ENCODE data around the gene NAPG.

NAPG gene

DNA sequence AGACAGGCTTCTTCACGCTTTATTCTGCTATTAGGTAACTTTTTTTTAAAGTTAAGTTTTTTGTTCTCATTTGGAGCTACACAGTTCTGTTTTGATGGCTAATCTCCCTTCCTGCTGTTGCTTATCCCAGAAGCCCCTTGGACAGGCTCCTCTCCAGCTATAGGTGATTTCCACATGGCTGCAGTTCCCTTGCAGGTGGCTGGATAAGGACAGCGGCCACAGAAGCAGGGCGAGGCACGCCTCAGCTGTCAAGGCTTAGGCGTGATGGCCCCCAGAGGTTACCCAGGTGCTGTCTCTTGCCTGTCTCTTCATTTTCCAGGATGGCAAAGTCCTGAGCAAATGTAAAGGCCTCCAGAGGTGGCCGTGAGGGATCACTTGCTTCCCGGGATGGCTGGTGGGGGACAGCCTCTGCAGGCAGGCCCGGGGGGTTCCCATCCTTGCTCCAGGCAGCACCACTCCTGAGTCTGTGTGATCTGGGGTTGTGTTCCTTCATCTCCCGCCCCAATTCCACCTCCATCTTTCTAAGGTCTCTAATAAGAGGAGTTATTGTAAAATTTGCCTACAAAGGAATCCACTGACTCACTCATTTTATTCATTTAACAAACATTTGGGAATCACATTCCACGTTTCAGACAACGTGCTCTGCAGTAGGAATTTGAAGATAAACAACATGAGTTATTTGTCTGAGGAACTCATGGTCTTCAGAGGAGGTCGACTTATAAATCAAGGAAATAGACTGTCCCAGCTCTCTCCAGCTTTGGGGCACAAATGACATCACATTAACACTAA lies 53.4 kb downstream of the NAPG start:
- Histone ChIP-seq H3K27me3 (replicated peaks; ENCODE audit: control insufficient read depth, insufficient read depth, low read length) (no peaks in the 10 kb centered on the region), H3K4me3 (replicated peaks; ENCODE audit: low read depth, low read length) (no peak overlapping the region), H3K36me3 (ENCODE audit: control insufficient read depth, insufficient read depth, low read length) (no peaks in the 10 kb centered on the region)
- TF ChIP-seq, protein P1, sequence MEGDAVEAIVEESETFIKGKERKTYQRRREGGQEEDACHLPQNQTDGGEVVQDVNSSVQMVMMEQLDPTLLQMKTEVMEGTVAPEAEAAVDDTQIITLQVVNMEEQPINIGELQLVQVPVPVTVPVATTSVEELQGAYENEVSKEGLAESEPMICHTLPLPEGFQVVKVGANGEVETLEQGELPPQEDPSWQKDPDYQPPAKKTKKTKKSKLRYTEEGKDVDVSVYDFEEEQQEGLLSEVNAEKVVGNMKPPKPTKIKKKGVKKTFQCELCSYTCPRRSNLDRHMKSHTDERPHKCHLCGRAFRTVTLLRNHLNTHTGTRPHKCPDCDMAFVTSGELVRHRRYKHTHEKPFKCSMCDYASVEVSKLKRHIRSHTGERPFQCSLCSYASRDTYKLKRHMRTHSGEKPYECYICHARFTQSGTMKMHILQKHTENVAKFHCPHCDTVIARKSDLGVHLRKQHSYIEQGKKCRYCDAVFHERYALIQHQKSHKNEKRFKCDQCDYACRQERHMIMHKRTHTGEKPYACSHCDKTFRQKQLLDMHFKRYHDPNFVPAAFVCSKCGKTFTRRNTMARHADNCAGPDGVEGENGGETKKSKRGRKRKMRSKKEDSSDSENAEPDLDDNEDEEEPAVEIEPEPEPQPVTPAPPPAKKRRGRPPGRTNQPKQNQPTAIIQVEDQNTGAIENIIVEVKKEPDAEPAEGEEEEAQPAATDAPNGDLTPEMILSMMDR (IDR thresholded peaks at IDR 0.05; ENCODE audit: insufficient read depth, low read length, poor library complexity, severe bottlenecking): no peak
- DNase-seq (ENCODE audit: extremely low read depth, insufficient read length): no peak

DNA sequence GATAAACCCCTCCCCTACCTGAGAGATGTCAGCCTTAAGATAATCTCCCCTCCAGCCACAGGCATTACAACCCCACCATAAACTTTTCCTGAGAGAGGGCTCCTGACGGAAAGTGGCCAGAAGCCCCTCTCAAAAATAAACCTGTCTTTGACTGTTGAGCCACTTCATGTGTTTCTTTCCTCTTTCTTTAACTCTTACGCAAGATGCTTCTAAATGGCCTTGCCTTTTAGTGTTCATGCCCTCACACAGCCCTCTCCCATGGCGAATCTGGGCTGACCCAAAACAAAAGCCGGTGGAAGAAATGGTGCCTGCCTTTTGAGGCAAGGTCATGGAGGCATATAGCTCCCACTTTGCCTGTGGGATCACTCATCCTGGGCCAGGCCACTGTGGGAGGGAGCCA lies 54.4 kb downstream of the NAPG start:
- TF ChIP-seq, protein P1 (IDR thresholded peaks at IDR 0.05; ENCODE audit: insufficient read depth, low read length, poor library complexity, severe bottlenecking): no peak
- Histone ChIP-seq H3K27me3 (replicated peaks; ENCODE audit: control insufficient read depth, insufficient read depth, low read length) (no peaks in the 10 kb centered on the region), H3K4me3 (replicated peaks; ENCODE audit: low read depth, low read length) (no peak overlapping the region), H3K36me3 (ENCODE audit: control insufficient read depth, insufficient read depth, low read length) (no peaks in the 10 kb centered on the region)
- DNase-seq (ENCODE audit: extremely low read depth, insufficient read length): no peak

DNA sequence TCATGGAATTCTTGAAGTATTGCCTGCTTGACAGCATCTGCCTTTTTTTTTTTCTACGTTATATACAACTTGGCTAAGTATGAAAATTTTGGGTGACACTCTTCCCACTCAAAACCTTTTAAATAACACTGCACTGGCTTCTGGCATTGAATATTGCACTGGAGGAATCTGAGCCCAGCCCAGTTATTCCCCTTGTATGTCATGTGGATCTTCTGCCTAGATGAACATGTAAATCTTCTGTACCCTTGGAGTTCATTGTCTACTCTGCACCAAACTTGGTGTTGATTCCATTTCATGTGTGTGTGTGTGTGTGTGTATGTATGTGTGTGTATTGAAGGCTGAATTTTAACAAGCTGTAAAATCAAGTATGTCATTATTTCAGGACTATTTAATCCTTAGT lies 59.4 kb downstream of the NAPG start:
- Histone ChIP-seq H3K27me3 (replicated peaks; ENCODE audit: control insufficient read depth, insufficient read depth, low read length) (no peaks in the 10 kb centered on the region), H3K4me3 (replicated peaks; ENCODE audit: low read depth, low read length) (no peak overlapping the region), H3K36me3 (ENCODE audit: control insufficient read depth, insufficient read depth, low read length) (no peaks in the 10 kb centered on the region)
- TF ChIP-seq, protein P1 (IDR thresholded peaks at IDR 0.05; ENCODE audit: insufficient read depth, low read length, poor library complexity, severe bottlenecking): no peak
- DNase-seq (ENCODE audit: extremely low read depth, insufficient read length): no peak

DNA sequence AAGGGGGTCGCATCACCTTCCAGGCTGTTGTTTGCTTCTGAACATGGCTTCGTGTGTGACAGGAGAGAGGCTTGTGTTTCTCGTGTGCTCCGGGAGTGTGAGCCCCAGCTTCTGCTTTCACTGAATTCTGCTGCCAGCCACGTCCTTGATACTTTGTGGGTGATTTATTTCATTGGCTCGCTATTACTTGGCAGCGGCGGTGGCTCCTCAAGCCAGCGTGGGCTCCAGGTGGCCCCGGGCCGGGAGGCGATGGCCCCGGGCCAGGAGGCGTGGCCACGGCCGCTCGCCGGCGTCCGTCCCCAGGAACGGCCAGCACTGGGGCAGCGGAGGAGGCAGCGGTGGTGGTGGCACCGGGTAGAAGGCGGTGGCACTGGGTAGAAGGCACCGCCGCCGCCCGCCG lies 63.1 kb downstream of the NAPG start:
- Histone ChIP-seq H3K36me3 (ENCODE audit: control insufficient read depth, insufficient read depth, low read length) (no peaks in the 10 kb centered on the region), H3K27me3 (replicated peaks; ENCODE audit: control insufficient read depth, insufficient read depth, low read length) (no peaks in the 10 kb centered on the region), H3K4me3 (replicated peaks; ENCODE audit: low read depth, low read length) (no peak overlapping the region)
- TF ChIP-seq, protein P1 (IDR thresholded peaks at IDR 0.05; ENCODE audit: insufficient read depth, low read length, poor library complexity, severe bottlenecking): no peak
- DNase-seq (ENCODE audit: extremely low read depth, insufficient read length): no peak

DNA sequence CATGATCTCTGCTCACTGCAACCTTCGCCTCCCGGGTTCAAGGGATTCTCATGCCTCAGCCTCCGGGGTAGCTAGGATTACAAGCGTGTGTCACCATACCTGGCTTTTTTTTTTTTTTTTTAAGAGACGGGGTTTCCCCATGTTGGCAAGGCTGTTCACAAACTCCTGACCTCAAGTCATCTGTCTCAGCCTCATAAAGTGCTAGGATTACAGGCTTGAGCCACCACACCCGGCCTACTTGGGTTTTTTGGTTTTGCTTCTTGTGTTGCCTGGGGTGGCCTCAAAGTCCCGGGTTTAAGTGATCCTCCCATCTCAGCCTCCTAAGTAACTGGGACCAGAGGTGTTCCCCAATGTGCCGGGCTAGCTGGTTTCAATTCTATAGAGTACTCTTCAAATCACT lies 64.6 kb downstream of the NAPG start:
- Histone ChIP-seq H3K4me3 (replicated peaks; ENCODE audit: low read depth, low read length) (no peak overlapping the region), H3K27me3 (replicated peaks; ENCODE audit: control insufficient read depth, insufficient read depth, low read length) (no peaks in the 10 kb centered on the region), H3K36me3 (ENCODE audit: control insufficient read depth, insufficient read depth, low read length) (no peaks in the 10 kb centered on the region)
- no peak for DNase-seq (ENCODE audit: extremely low read depth, insufficient read length)
- TF ChIP-seq, protein P1 (IDR thresholded peaks at IDR 0.05; ENCODE audit: insufficient read depth, low read length, poor library complexity, severe bottlenecking): no peak

Measured in GM06990 (cell line).